ENCODE data around the gene CBX8.
A peak's percentile ranks its signal among the peaks of the same experiment; 100 is the strongest.

Gene CBX8

GRCh38 chr17:79750650-79751545, 46.0 kb downstream of the CBX8 start:
- TF ChIP-seq, protein P1, sequence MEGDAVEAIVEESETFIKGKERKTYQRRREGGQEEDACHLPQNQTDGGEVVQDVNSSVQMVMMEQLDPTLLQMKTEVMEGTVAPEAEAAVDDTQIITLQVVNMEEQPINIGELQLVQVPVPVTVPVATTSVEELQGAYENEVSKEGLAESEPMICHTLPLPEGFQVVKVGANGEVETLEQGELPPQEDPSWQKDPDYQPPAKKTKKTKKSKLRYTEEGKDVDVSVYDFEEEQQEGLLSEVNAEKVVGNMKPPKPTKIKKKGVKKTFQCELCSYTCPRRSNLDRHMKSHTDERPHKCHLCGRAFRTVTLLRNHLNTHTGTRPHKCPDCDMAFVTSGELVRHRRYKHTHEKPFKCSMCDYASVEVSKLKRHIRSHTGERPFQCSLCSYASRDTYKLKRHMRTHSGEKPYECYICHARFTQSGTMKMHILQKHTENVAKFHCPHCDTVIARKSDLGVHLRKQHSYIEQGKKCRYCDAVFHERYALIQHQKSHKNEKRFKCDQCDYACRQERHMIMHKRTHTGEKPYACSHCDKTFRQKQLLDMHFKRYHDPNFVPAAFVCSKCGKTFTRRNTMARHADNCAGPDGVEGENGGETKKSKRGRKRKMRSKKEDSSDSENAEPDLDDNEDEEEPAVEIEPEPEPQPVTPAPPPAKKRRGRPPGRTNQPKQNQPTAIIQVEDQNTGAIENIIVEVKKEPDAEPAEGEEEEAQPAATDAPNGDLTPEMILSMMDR (IDR thresholded peaks at IDR 0.05; ENCODE audit: low read depth, low read length), result no peak

GRCh38 chr17:79749958-79750357, 46.9 kb downstream of the CBX8 start:
- peaks cover 40% of the 10 kb centered on the region for H3K27me3 ChIP-seq
- no peak overlapping the region for H3K4me3 ChIP-seq (ENCODE audit: low read depth, low read length)
- DNase-seq, result no peak
- peaks cover 2% of the 10 kb centered on the region; the same call in 1 of the 2 replicates for H3K4me1 ChIP-seq
- no peaks in the 10 kb centered on the region for H3K9me3 ChIP-seq
- TF ChIP-seq, protein P1 (IDR thresholded peaks at IDR 0.05; ENCODE audit: low read depth, low read length), result no peak
- no peaks in the 10 kb centered on the region for H3K36me3 ChIP-seq

More at GRCh38 chr17:79750650-79751545, 46.0 kb downstream of the CBX8 start:
- H3K9me3 ChIP-seq, result no peaks in the 10 kb centered on the region
- DNase-seq, result no peak
- peaks cover 2% of the 10 kb centered on the region; the same call in 1 of the 2 replicates for H3K4me1 ChIP-seq
- peaks cover 40% of the 10 kb centered on the region for H3K27me3 ChIP-seq
- H3K36me3 ChIP-seq, result no peaks in the 10 kb centered on the region
- no peak overlapping the region for H3K4me3 ChIP-seq (ENCODE audit: low read depth, low read length)

DNA sequence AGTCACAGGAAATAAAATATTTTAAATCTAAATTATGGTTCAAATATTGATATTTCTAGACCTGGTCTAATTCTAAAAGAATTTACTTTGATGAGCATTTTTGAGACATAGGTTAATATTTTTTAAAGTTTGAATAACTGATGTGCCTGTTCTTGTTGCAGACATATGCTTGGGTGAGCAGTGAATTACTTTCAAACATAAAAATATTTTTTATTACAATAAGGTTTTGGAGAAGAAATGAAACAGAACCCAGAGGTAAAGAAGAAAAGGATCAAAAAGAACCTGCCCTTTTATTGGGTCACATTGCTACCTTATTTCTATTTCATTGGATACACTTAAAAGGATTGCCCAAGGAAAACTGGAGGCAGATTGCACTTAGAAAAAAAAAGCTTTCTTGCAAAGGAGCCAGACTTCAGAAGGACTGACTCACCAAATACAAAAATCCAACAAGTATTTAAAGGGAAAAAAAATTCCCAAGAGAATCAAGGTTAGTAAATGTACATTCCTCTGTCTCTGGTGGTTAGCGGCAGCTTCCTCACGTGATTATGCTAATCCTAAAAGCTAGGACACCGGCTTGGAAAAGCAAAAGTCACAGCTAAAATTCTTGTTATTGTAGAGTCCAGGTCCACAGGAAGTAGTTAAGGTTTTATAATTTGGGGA, 47.6 kb downstream of the CBX8 start:
- TF ChIP-seq, protein P1 (IDR thresholded peaks at IDR 0.05; ENCODE audit: low read depth, low read length), result no peak
- peaks cover 2% of the 10 kb centered on the region; the same call in 1 of the 2 replicates for H3K4me1 ChIP-seq
- no peaks in the 10 kb centered on the region for H3K9me3 ChIP-seq
- H3K36me3 ChIP-seq, result no peaks in the 10 kb centered on the region
- no peak overlapping the region for H3K4me3 ChIP-seq (ENCODE audit: low read depth, low read length)
- H3K27me3 ChIP-seq, result peaks cover 40% of the 10 kb centered on the region
- no peak for DNase-seq

DNA sequence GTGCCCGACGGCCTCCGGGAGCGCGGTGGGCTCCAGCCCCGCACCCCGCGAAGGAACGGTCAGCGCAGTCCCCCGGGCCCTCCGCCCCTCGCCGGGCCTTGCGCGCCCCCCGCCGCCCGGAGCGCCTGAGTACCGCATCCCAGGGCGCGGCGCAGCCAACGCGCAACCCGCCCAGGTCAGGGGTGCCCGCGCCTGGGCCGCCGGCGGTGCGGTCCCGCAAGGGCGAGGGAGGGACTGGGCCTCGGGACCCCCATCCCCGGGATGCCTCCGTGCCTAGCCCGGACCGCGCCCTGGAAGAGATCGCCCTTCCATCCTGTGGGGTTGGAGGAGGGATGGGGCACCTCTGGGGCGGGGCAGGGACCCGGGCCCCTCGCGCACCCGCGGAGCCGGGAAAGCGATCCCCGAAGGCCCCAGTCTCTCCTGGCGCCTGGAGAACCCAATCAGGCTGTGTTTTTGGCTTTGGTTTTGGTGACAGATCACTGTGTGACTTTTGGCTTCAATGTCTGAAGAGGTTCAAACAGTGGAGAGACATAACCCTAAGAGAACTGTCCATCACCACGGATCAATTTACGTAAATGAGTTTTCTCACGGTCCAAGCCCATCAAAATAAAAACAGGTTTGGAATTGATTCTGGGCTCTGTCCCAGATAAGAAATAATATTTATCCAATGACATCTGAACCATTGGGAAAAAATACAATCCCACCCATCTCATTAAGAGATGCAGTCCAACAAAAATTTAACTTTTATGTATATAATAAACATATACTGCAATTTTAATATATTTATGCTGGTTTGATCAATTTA, 48.4 kb downstream of the CBX8 start:
- no peak overlapping the region for H3K4me3 ChIP-seq (ENCODE audit: low read depth, low read length)
- no peaks in the 10 kb centered on the region for H3K9me3 ChIP-seq
- H3K4me1 ChIP-seq, result peaks cover 2% of the 10 kb centered on the region; the same call in 1 of the 2 replicates
- TF ChIP-seq, protein P1 (IDR thresholded peaks at IDR 0.05; ENCODE audit: low read depth, low read length), result no peak
- H3K27me3 ChIP-seq, result peaks cover 40% of the 10 kb centered on the region
- no peak for DNase-seq
- no peaks in the 10 kb centered on the region for H3K36me3 ChIP-seq

DNA sequence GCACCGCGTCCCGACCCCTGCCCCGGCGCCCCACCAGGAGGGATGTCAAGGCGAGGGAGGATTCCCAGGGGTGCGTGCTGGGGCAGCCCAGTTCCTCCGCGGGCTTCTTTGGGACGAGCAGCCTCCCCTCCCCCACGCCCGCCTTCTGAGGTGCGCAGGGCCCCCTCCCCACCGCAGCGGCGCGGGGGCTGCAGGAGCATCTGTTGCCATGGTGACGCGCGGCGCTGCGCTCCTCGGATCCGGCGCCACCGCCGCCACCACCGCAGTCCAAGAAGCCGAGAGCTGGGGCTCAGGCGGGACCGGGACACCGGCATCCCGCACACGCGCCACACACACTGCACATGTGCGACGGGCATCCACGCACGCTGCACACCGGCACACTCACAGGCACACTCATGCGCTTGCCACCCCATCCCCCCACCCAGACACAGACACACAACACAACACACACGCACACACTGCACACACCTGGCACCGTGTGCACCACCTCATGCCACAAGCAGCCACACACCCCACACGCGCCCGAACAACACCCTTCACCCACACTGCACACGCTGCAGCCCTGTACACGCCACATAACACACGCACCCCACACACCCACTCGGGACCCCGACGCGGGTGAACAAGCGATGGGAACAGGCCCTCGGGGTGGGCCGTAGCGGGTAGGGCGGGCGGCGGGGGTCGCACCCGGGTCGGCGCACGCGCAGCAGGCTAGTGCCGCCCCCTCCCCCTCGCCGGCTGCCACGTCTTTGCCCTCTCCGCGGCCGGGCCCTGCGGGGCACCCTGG, 49.2 kb downstream of the CBX8 start:
- Histone ChIP-seq H3K27me3 (peaks cover 40% of the 10 kb centered on the region), H3K4me3 (ENCODE audit: low read depth, low read length) (peak overlapping the region; percentile 33)

More for the DNA sequence above, 49.2 kb downstream of the CBX8 start:
- no peak for DNase-seq
- Histone ChIP-seq H3K9me3 (no peaks in the 10 kb centered on the region), H3K4me1 (peaks cover 2% of the 10 kb centered on the region; the same call in 1 of the 2 replicates), H3K36me3 (no peaks in the 10 kb centered on the region)
- TF ChIP-seq, protein P1 (IDR thresholded peaks at IDR 0.05; ENCODE audit: low read depth, low read length), result no peak

Data from BE2C (cell line).